Activated naive CD4-positive, alpha-beta T cell treated with anti-CD3 and anti-CD28 coated beads, Interleukin-2, amount 50 U/mL, for 72 hours (primary cell): Measurements from ENCODE around the gene STRBP. TPM values are rescaled to one million over a fixed set of nuclear protein-coding genes. Genes with fewer than 3 reads are reported as not detected.
A peak's percentile ranks its signal among the peaks of the same experiment; 100 is the strongest.

Experiments used
- ATAC-seq, 2 donors: fragments of 150-1000 bp; cut with Tn5 transposase; 2 replicates each; pipeline ENCODE4 v1.10.0; 2021; ENCODE audit warnings: mild to moderate bottlenecking in 2 of 2, moderate library complexity in 2 of 2
- DNase-seq, 2 donors: peaks; one replicate each; pipeline ENCODE4 v3.0.0; 2021 to 2022; ENCODE audit warnings: low spot score in 2 of 2
- H3K27ac Mint-ChIP-seq, 2 donors: one replicate each; pipeline ENCODE4 v1.8.0; 2022; ENCODE audit warnings: mild to moderate bottlenecking in 2 of 2, mixed read lengths in 2 of 2
- H3K36me3 Mint-ChIP-seq, 2 donors: one replicate each; pipeline ENCODE4 v1.8.0; 2022; ENCODE audit warnings: mixed read lengths in 2 of 2
- H3K9me3 Mint-ChIP-seq, 2 donors: one replicate each; pipeline ENCODE4 v1.8.0; 2022; ENCODE audit warnings: mixed read lengths in 2 of 2
- total RNA-seq, 2 donors: library from RNA; stranded (reverse); gene quantifications; one replicate each; pipeline ENCODE4 v1.2.3, GENCODE V29; 2022

Gene STRBP
- total RNA-seq, 2 donors from 2014 or later = 31.1 to 34.1 TPM

DNA sequence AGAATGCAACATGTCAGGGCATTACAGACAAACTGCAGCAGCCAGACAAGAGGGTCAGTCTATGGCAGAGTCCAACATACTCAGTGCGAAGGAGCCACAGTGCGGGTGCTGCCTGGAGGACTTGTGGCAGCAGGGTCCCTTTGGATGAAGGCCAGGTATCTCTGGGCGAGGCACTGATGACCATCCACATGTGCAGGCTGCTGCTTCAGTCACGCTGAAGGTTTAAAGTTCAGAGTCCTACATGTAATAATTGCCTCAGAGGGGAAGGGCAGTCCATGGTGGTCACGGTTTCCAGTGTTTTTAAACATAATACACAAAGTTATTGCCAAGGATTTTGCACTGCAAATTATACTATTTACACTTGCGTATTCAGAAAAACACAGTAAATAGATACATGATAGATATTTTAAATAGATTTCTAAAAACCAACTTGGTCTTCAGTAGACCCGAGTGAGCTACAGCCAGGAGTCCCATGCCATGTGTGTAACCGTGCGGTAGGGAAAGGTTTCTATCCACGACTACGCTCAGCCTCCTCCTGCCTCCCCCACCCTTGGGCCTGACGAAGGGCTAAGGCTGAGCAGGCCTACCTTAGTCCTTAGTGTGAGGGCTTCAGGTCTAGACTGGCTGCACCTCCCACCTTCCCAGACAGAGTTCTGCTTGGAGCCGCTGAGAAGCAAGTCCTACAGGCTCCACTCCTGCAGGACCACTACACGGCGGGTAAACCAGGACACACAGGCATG lies 158.7 kb downstream of the STRBP start:
- no peak for DNase-seq
- H3K36me3 Mint-ChIP-seq = no peaks in the 10 kb centered on the region
- H3K27ac Mint-ChIP-seq = no peak overlapping the region

GRCh38 chr9:123108976-123109375 lies 159.4 kb downstream of the STRBP start:
- H3K9me3 Mint-ChIP-seq = no peaks in the 10 kb centered on the region
- H3K36me3 Mint-ChIP-seq = no peaks in the 10 kb centered on the region
- peak overlapping the region in 1 of 2 donors; percentile 40 for H3K27ac Mint-ChIP-seq
- ATAC-seq (no peak), DNase-seq (no peak)

More for the DNA sequence above, 158.7 kb downstream of the STRBP start:
- no peaks in the 10 kb centered on the region for H3K9me3 Mint-ChIP-seq
- no peak for ATAC-seq

GRCh38 chr9:123107639-123108285 lies 160.6 kb downstream of the STRBP start:
- no peaks in the 10 kb centered on the region for H3K9me3 Mint-ChIP-seq
- DNase-seq (no peak), ATAC-seq (peak in 1 of 2 donors; percentile 9)
- H3K36me3 Mint-ChIP-seq = no peaks in the 10 kb centered on the region
- H3K27ac Mint-ChIP-seq = peak overlapping the region; percentile 40 to 69

DNA sequence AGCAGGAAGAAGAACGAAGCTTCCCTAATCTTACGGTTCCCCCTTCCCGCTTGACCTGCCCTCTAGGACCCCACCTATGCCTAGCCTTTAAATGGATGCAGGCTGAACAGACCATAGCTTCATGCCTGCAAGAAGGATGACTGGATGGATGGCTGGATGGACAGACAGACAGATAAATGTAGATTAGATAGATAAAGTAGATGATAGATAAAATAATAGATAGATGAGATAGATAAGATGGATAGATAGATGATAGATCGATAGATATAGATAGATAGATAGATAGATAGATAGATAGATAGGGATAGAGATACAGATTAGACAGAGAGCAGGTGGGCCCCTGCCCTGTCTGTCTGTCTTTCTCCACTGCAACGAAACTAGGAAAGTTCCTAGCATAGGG lies 162.9 kb downstream of the STRBP start:
- no peak overlapping the region for H3K27ac Mint-ChIP-seq
- H3K36me3 Mint-ChIP-seq = no peaks in the 10 kb centered on the region
- DNase-seq = no peak
- no peak for ATAC-seq
- H3K9me3 Mint-ChIP-seq = no peaks in the 10 kb centered on the region

DNA sequence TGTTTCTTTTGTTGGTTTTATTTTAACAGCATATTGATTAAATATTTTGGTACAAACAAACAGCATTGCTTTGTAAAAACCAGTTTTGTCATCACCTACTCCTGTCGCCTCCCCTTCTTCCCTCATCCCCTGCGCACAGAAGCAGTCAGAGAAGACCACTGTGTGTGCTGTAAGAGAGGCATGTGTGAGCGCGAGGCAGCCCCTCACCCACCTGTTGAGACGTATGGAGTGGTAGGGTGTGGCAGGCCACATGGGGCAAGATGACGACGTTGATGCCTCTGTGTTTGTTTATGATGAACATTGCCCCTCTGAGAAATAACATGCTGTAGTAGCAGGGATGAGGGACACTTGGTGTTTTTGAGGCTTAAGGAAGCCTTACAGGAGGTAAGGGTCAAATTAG lies 163.6 kb downstream of the STRBP start:
- Mint-ChIP-seq H3K27ac (no peak overlapping the region), H3K9me3 (no peaks in the 10 kb centered on the region), H3K36me3 (no peaks in the 10 kb centered on the region)
- no peak for ATAC-seq
- no peak for DNase-seq

GRCh38 chr9:123102375-123103113 lies 165.8 kb downstream of the STRBP start:
- DNase-seq (no peak), ATAC-seq (no peak)
- Mint-ChIP-seq H3K27ac (peak overlapping the region in 1 of 2 donors; percentile 86), H3K36me3 (no peaks in the 10 kb centered on the region), H3K9me3 (no peaks in the 10 kb centered on the region)

DNA sequence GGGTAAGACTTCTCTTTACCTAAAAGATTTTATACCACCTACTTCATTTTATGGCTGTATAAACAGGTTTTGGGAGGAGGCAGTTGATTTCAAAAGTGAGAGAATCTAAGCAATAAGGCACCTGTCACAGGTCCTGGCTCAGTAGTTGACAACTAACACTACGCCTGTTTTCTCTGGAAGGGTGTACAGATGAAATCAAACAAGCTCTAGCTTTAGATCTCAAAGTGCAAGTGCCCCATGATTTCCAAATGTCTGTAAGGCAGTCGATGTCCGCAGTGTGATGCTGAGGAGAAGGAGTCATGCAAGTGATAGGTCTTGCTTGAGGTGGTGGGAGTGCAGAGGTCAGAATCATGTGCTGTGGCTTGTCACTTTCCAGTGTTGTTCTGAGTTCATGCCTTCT lies 168.8 kb downstream of the STRBP start:
- H3K9me3 Mint-ChIP-seq = no peaks in the 10 kb centered on the region
- DNase-seq (no peak), ATAC-seq (no peak)
- no peaks in the 10 kb centered on the region for H3K36me3 Mint-ChIP-seq
- H3K27ac Mint-ChIP-seq = peak overlapping the region in 1 of 2 donors; percentile 55

GRCh38 chr9:123099042-123099441 lies 169.3 kb downstream of the STRBP start:
- Mint-ChIP-seq H3K9me3 (no peaks in the 10 kb centered on the region), H3K36me3 (no peaks in the 10 kb centered on the region), H3K27ac (peak overlapping the region in 1 of 2 donors; percentile 55)
- DNase-seq (no peak), ATAC-seq (no peak)

- Mint-ChIP-seq H3K27ac (no peak overlapping the region), H3K9me3 (no peaks in the 10 kb centered on the region), H3K36me3 (no peaks in the 10 kb centered on the region)
- DNase-seq (no peak), ATAC-seq (no peak)
These were observed 170.3 kb downstream of the STRBP start for GRCh38 chr9:123098096-123098459.

GRCh38 chr9:123097430-123098095 lies 170.8 kb downstream of the STRBP start:
- H3K9me3 Mint-ChIP-seq = no peaks in the 10 kb centered on the region
- H3K36me3 Mint-ChIP-seq = peaks cover 0 to under 1% of the 10 kb centered on the region in 2 donors
- peak overlapping the region in 1 of 2 donors; percentile 14 for H3K27ac Mint-ChIP-seq
- DNase-seq = no peak
- no peak for ATAC-seq

DNA sequence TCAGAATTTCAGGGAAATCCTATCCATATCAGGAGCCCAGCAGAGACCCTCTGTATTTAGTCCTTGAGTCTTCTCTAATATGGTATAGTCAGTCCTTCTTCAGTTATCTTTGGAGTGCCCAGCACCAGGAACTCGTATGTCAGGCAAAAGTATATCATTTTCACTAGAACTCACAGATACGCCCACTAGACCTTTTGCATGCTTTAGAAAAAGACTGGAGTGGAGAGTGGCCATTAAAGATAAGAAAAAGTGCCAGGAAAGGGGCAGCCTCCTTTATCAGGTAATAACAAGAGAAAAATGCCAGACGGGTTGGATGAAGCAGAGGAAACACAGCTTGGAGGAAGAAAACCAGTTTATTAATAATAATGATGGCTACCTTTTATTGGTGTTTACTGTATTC lies 171.4 kb downstream of the STRBP start:
- no peak for DNase-seq
- H3K9me3 Mint-ChIP-seq = no peaks in the 10 kb centered on the region
- ATAC-seq = no peak
- peak overlapping the region in 1 of 2 donors; percentile 19 for H3K27ac Mint-ChIP-seq
- peaks cover 0 to 4% of the 10 kb centered on the region in 2 donors for H3K36me3 Mint-ChIP-seq

DNA sequence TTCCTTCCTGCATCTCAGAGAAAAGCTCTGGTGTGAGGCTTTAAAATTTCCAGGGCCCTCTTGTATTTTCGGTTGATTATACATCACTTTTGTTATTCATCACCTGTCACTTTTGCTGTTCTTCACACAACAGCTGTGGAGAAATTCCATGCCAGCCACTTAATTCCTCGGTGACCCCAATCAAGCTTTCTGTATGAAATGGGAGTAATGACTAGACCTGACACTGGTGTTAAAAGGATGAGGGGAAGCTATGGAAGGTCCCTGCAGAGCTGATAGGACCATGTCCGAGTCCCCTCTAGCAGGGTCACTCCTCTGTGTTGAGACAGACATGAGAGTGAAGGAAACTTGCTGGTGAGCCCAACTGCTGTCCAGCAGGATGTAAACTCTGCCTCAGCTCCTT lies 175.2 kb downstream of the STRBP start:
- peaks cover 0 to 4% of the 10 kb centered on the region in 2 donors for H3K36me3 Mint-ChIP-seq

DNA sequence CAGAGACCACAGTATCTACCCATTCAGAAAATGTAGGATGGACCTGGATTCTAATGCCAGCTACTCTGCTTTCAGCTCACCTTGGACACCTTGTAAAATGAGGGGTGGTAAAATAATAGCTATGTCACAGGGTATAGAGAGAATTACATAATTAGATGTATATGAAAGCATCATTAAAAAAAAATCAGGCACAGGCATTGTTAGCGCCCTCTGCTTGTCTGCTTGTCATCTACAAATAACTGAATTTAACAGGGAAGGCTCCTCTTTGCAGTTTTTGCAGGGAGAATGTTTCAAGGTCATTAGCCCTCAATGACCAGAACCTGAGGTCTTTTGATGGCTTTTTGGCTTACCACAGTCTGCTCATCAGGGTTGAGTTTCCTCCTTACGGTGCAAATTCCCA lies 176.9 kb downstream of the STRBP start:
- ATAC-seq (no peak), DNase-seq (no peak)
- H3K27ac Mint-ChIP-seq = no peak overlapping the region
- peaks cover 0 to 4% of the 10 kb centered on the region in 2 donors for H3K36me3 Mint-ChIP-seq
- H3K9me3 Mint-ChIP-seq = no peaks in the 10 kb centered on the region

More for the DNA sequence above, 175.2 kb downstream of the STRBP start:
- DNase-seq = no peak
- H3K27ac Mint-ChIP-seq = no peak overlapping the region
- ATAC-seq = no peak
- no peaks in the 10 kb centered on the region for H3K9me3 Mint-ChIP-seq

- ATAC-seq (no peak), DNase-seq (no peak)
- no peaks in the 10 kb centered on the region for H3K9me3 Mint-ChIP-seq
- no peak overlapping the region for H3K27ac Mint-ChIP-seq
- H3K36me3 Mint-ChIP-seq = peaks cover 0 to 4% of the 10 kb centered on the region in 2 donors
These were observed 177.4 kb downstream of the STRBP start for GRCh38 chr9:123090956-123091355.

DNA sequence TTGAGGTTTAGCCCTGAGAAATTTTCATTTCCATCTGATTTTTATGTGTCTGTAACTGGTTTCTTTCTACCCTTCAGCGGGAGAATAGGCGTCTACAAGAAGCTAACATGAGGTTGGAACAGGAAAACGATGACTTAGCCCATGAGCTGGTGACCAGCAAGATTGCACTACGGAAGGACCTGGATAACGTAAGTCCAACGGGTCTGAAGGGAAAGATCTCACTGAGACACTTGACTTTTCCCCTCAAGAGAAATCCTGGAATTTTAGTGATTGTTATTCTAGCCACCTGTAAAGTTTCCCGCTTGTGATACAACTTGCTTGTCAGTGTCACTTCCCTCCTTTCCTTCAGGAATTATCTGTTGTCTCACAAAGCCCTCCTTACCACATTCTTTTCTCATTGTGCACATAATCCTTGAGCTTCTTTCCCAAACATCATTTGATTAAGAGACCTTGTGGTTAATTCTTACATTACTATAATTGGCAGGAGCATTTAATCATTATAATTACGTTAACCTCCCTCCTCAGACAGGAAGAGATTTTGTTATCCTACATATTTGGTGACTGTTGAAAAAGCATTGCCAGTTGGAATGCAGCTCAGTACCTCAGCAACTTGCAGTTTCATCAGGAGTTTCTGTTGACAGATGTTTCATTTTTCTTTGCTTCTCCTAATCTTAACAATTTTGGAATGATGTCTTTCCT lies 178.0 kb downstream of the STRBP start:
- H3K9me3 Mint-ChIP-seq = no peaks in the 10 kb centered on the region
- peaks cover 0 to 4% of the 10 kb centered on the region in 2 donors for H3K36me3 Mint-ChIP-seq
- DNase-seq = no peak
- no peak for ATAC-seq
- no peak overlapping the region for H3K27ac Mint-ChIP-seq

- no peak for DNase-seq
- no peak for ATAC-seq
- no peak overlapping the region for H3K27ac Mint-ChIP-seq
- H3K36me3 Mint-ChIP-seq = peaks cover 0 to 6% of the 10 kb centered on the region in 2 donors
- H3K9me3 Mint-ChIP-seq = no peaks in the 10 kb centered on the region
These were observed 178.6 kb downstream of the STRBP start for GRCh38 chr9:123089790-123090189.
